Measurements from ENCODE around the gene KSR2.

GRCh38 chr12:117901631-117902030, 67.2 kb downstream of the KSR2 start:
- TF ChIP-seq SUZ12 (IDR thresholded peaks at IDR 0.05; ENCODE audit: extremely low read depth, insufficient read depth, insufficient read length) (no peak), ZNF274 (IDR thresholded peaks at IDR 0.05; ENCODE audit: low read depth, low read length) (no peak)
